Endothelial cell of umbilical vein (primary cell): ENCODE measurements around the gene FAM237A. TPM values are rescaled to one million over a fixed set of nuclear protein-coding genes. Genes with fewer than 3 reads are reported as not detected.

Source experiments
- BruUV-seq: library from RNA; stranded (reverse); fragments of 400-500 nt; replicated peaks from 2 replicates; lab custom pipeline; 2021; lab: Mats Ljungman, UMichigan
- CTCF ChIA-PET: fragments of 300-600, 350-600 bp; sonication (Branson Sonifier 250); formaldehyde crosslinking; loops from one replicate; lab custom pipeline; 2021; ENCODE audit warnings: antibody characterized with exemption, inconsistent platforms; lab: Charles Lee
- POLR2A ChIA-PET: fragments of 300-600, 350-600 bp; sonication (Branson Sonifier 250); formaldehyde crosslinking; loops from one replicate; lab custom pipeline; 2021; ENCODE audit warnings: antibody characterized with exemption, inconsistent platforms; lab: Charles Lee
- DNase-seq: peaks from one replicate; pipeline ENCODE4 v3.0.0-alpha.2; 2011; ENCODE audit warnings: low read depth, low spot score
- FAIRE-seq: peaks from 2 replicates; lab custom pipeline; 2011; peaks lifted over from hg19 to GRCh38; lab: Jason Lieb, UNC
- H2AFZ ChIP-seq: 2 replicates; pipeline ENCODE4 v1.6.0; 2012; ENCODE audit warnings: low read depth, low read length, control low read depth, inconsistent platforms
- H3K27ac ChIP-seq: 2 replicates; pipeline ENCODE4 v1.5.1; 2011; ENCODE audit warnings: low read depth, mild to moderate bottlenecking, control low read depth, low read length, moderate library complexity; ENCODE audit not compliant: insufficient read depth
- H3K27me3 ChIP-seq, 2 experiments: 2 replicates each; pipeline versions ENCODE4 v1.6.0 to v1.6.1; 2011; ENCODE audit warnings: low read length in 2 of 2, mixed read lengths in 1 of 2; ENCODE audit not compliant: control insufficient read depth in 2 of 2, insufficient read depth in 2 of 2
- H3K36me3 ChIP-seq, 2 experiments: 2 replicates in 1 of 2; 3 replicates in 1 of 2; pipeline ENCODE4 v1.5.1; 2011; ENCODE audit warnings: low read length in 2 of 2, mild to moderate bottlenecking in 1 of 2, moderate library complexity in 1 of 2; ENCODE audit not compliant: control insufficient read depth in 2 of 2, insufficient read depth in 2 of 2; ENCODE audit errors: extremely low read depth in 1 of 2
- H3K4me1 ChIP-seq: 3 replicates; pipeline ENCODE4 v1.5.1; 2011; ENCODE audit warnings: mild to moderate bottlenecking, low read length; ENCODE audit not compliant: control insufficient read depth, insufficient read depth; ENCODE audit errors: extremely low read depth
- H3K4me2 ChIP-seq: 2 replicates; pipeline ENCODE4 v1.6.1; 2011; ENCODE audit warnings: low read length, control low read depth, mixed read lengths; ENCODE audit not compliant: insufficient read depth
- H3K4me3 ChIP-seq, 3 experiments: fragments of 200-600 bp in 1 of 3; sonication (generic), shearing (Covaris generic) in 1 of 3; replicated peaks in 1 of 3; 2 replicates each; pipeline ENCODE4 v1.5.1; 2011 to 2016; ENCODE audit warnings: control low read depth in 3 of 3, low read length in 3 of 3, mild to moderate bottlenecking in 2 of 3, inconsistent platforms in 1 of 3, low read depth in 1 of 3, moderate library complexity in 1 of 3; ENCODE audit not compliant: insufficient read depth in 1 of 3
- H3K79me2 ChIP-seq: 2 replicates; pipeline ENCODE4 v1.6.0; 2012; ENCODE audit warnings: low read length, inconsistent platforms; ENCODE audit not compliant: control insufficient read depth, insufficient read depth
- H3K9ac ChIP-seq: replicated peaks from 2 replicates; pipeline ENCODE3; 2011; ENCODE audit warnings: low read length, control low read depth; ENCODE audit not compliant: insufficient read depth; ENCODE audit errors: extremely low read depth
- H3K9me1 ChIP-seq: replicated peaks from 3 replicates; pipeline ENCODE4 v1.6.0; 2011; ENCODE audit warnings: mild to moderate bottlenecking, low read length; ENCODE audit not compliant: control insufficient read depth, insufficient read depth; ENCODE audit errors: extremely low read depth
- H3K9me3 ChIP-seq: replicated peaks from 2 replicates; pipeline ENCODE4 v1.5.1; 2012; ENCODE audit warnings: low read length, inconsistent platforms; ENCODE audit not compliant: control insufficient read depth, insufficient read depth
- H4K20me1 ChIP-seq: replicated peaks from 2 replicates; pipeline ENCODE3; 2011; ENCODE audit warnings: mild to moderate bottlenecking, low read length; ENCODE audit not compliant: control insufficient read depth, insufficient read depth; ENCODE audit errors: extremely low read depth
- CTCF ChIP-seq, 2 donors: IDR thresholded peaks; 1 replicate in 1 of 2; 2 replicates in 1 of 2; pipeline ENCODE4 v1.5.1; 2011; ENCODE audit warnings: low read length in 2 of 2, mild to moderate bottlenecking in 2 of 2, moderate library complexity in 2 of 2, control low read depth in 1 of 2, inconsistent platforms in 1 of 2, low read depth in 1 of 2; ENCODE audit not compliant: insufficient read depth in 1 of 2; ENCODE audit errors: extremely low read depth in 1 of 2
- EZH2 ChIP-seq: IDR thresholded peaks from 2 replicates; pipeline ENCODE4 v1.6.1; 2012; ENCODE audit warnings: borderline replicate concordance, low read depth, mild to moderate bottlenecking, moderate library complexity, low read length, inconsistent platforms; ENCODE audit not compliant: severe bottlenecking
- FOS ChIP-seq: IDR thresholded peaks from 2 replicates; pipeline ENCODE4 v1.6.1; 2011; ENCODE audit warnings: mild to moderate bottlenecking, low read length, moderate library complexity, borderline replicate concordance; ENCODE audit not compliant: insufficient read depth
- GATA2 ChIP-seq: IDR thresholded peaks from 2 replicates; pipeline ENCODE4 v1.7.0; 2011; ENCODE audit warnings: low read depth, mild to moderate bottlenecking, moderate library complexity, mixed read lengths, low read length; ENCODE audit not compliant: insufficient read length, insufficient read depth
- JUN ChIP-seq: IDR thresholded peaks from 2 replicates; pipeline ENCODE4 v1.6.1; 2011; ENCODE audit warnings: borderline replicate concordance, low read depth; ENCODE audit not compliant: insufficient read length, insufficient read depth
- MAX ChIP-seq: IDR thresholded peaks from 2 replicates; pipeline ENCODE4 v1.6.1; 2011; ENCODE audit not compliant: insufficient read depth, insufficient read length
- MYC ChIP-seq: IDR thresholded peaks from one replicate; pipeline ENCODE4 v1.6.1; 2011; ENCODE audit warnings: mild to moderate bottlenecking, low read depth, low read length
- POLR2A ChIP-seq: IDR thresholded peaks from 2 replicates; pipeline ENCODE4 v1.6.1; 2012; ENCODE audit warnings: low read depth, mild to moderate bottlenecking, control low read depth, low read length
- POLR2AphosphoS5 ChIP-seq: IDR thresholded peaks from 2 replicates; pipeline ENCODE4 v1.6.1; 2012; ENCODE audit warnings: low read depth, mild to moderate bottlenecking, control low read depth, low read length, moderate library complexity; ENCODE audit not compliant: insufficient read depth
- dilution Hi-C: fragments of 300-500 bp; cut with MboI; formaldehyde crosslinking; loops from one replicate; pipeline ENCODE4 v1.15.0; 2019; ENCODE audit warnings: low sequenced_read_pairs; ENCODE audit not compliant: extremely low pct_ligation_motif_present
- intact Hi-C: fragments of 100-400 bp; cut with micrococcal nuclease; formaldehyde crosslinking; loops from one replicate; pipeline ENCODE4 v1.10.0; 2022
- polyA plus RNA-seq, 4 experiments: library from polyadenylated mRNA; depleted of rRNA in 3 of 4; stranded (reverse) in 3 of 4; unstranded in 1 of 4; fragments of >200 nt; gene quantifications; 2 replicates each; pipeline versions ENCODE4 v1.2.1 to v1.2.3, GENCODE V29; 2011 to 2012; ENCODE audit warnings: missing spikeins in 1 of 4
- total RNA-seq: library from RNA; stranded (reverse); gene quantifications from 2 replicates; pipeline ENCODE4 v1.2.3, GENCODE V29; 2021

The FAM237A gene
- total and polyA plus RNA-seq, 2 donors (not counting 3 experiments of a cell fraction or from before 2014, with no cell fraction given), result not detected

- intact Hi-C loops, result no loop called here
- Histone ChIP-seq H4K20me1 (no peaks in the 10 kb centered on the region), H3K4me1 (no peaks in the 10 kb centered on the region), H3K4me2 (no peak overlapping the region), H3K27ac (no peak overlapping the region), H3K79me2 (no peaks in the 10 kb centered on the region), H3K36me3 (no peaks in the 10 kb centered on the region), H3K4me3 (no peak overlapping the region), H3K9ac (no peak overlapping the region), H2AFZ (no peak overlapping the region), H3K9me3 (no peaks in the 10 kb centered on the region), H3K27me3 (peaks cover 13 to 14% of the 10 kb centered on the region in 2 experiments), H3K9me1 (no peaks in the 10 kb centered on the region)
- no TSS peak for BruUV-seq
- ChIA-PET POLR2A (no interaction called here), CTCF (interaction anchor here (0.6 kb wide), 1 partner anchor 16 kb away, joined by 3 read pairs; no protein-coding TSS in a partner anchor)
- TF ChIP-seq EZH2 (no peak), CTCF (IDR thresholded peaks at IDR 0.05; ENCODE audit: extremely low read depth in 1 of 2, insufficient read depth in 1 of 2, low read depth in 1 of 2, low read length in 2 of 2) (no peak), POLR2AphosphoS5 (no peak), FOS (no peak), JUN (no peak), MAX (no peak), MYC (no peak), GATA2 (no peak), POLR2A (no peak)
- dilution Hi-C loops, result no loop called here
- DNase-seq, result no peak
- FAIRE-seq, result no peak
These were observed 2.7 kb upstream of the FAM237A start for GRCh38 chr2:206639636-206640035.
